Stimulated activated effector memory CD8-positive, alpha-beta T cell treated with anti-CD3 and anti-CD28 coated beads, Interleukin-12 subunit alpha, Interleukin-12 subunit beta, amount 100 ng/mL, for 72 hours (primary cell): Measurements from ENCODE around the gene ZBTB9.
A peak's percentile ranks its signal among the peaks of the same experiment; 100 is the strongest.

Experiments
- ATAC-seq: fragments of 150-1000 bp; cut with Tn5 transposase; 2 replicates; pipeline ENCODE4 v1.10.0; 2021
- DNase-seq, 2 donors: peaks; one replicate each; pipeline ENCODE4 v3.0.0; 2021 to 2022; ENCODE audit warnings: low spot score in 2 of 2
- H3K27ac Mint-ChIP-seq: one replicate; pipeline ENCODE4 v1.8.0; 2022; ENCODE audit warnings: mild to moderate bottlenecking, mixed read lengths
- H3K36me3 Mint-ChIP-seq: one replicate; pipeline ENCODE4 v1.8.0; 2022; ENCODE audit warnings: mild to moderate bottlenecking, mixed read lengths
- H3K4me1 Mint-ChIP-seq: one replicate; pipeline ENCODE4 v1.8.0; 2022; ENCODE audit warnings: mixed read lengths
- H3K4me3 Mint-ChIP-seq: one replicate; pipeline ENCODE4 v1.8.0; 2022; ENCODE audit warnings: mild to moderate bottlenecking, mixed read lengths
- H3K9me3 Mint-ChIP-seq: one replicate; pipeline ENCODE4 v1.8.0; 2022; ENCODE audit warnings: mixed read lengths

ZBTB9 gene

GRCh38 chr6:33504486-33504885 is 50.1 kb downstream of the ZBTB9 start:
- no peak for ATAC-seq
- H3K27ac Mint-ChIP-seq = peak overlapping the region; percentile 17
- H3K36me3 Mint-ChIP-seq = no peaks in the 10 kb centered on the region
- no peaks in the 10 kb centered on the region for H3K9me3 Mint-ChIP-seq
- H3K4me1 Mint-ChIP-seq = peaks cover 9% of the 10 kb centered on the region
- no peak overlapping the region for H3K4me3 Mint-ChIP-seq
- DNase-seq = no peak

GRCh38 chr6:33505548-33506370 is 51.4 kb downstream of the ZBTB9 start:
- Mint-ChIP-seq H3K36me3 (no peaks in the 10 kb centered on the region), H3K4me1 (peaks cover 12% of the 10 kb centered on the region), H3K9me3 (no peaks in the 10 kb centered on the region), H3K4me3 (no peak overlapping the region), H3K27ac (no peak overlapping the region)
- ATAC-seq (no peak), DNase-seq (no peak)
